IMR-90 (cell line): ENCODE measurements around the gene QDPR. TPM values are rescaled to one million over a fixed set of nuclear protein-coding genes. Genes with fewer than 3 reads are reported as not detected.

Source experiments
- ATAC-seq: fragments of 200-7000 bp; cut with Tn5 transposase; 2 replicates; pipeline ENCODE4 v1.9.1; 2020; ENCODE audit warnings: low read depth, mild to moderate bottlenecking, moderate library complexity
- BruUV-seq: library from RNA; stranded (reverse); fragments of 400-500 nt; replicated peaks from 2 replicates; lab custom pipeline; 2021; lab: Mats Ljungman, UMichigan
- CTCF ChIA-PET: fragments of 300-600 bp; formaldehyde crosslinking; extraction: SDS; loops from one replicate; lab custom pipeline; 2021; ENCODE audit warnings: antibody characterized with exemption; lab: Yijun Ruan, JAX
- POLR2A ChIA-PET: fragments of 300-600 bp; sonication (Branson Sonifier 250); formaldehyde crosslinking; loops from one replicate; lab custom pipeline; 2022; ENCODE audit warnings: antibody characterized with exemption; ENCODE audit not compliant: unreplicated experiment; lab: Charles Lee
- DNase-seq: peaks from one replicate; pipeline ENCODE4 v3.0.0; 2013
- H2AFZ ChIP-seq: replicated peaks from 2 replicates; pipeline ENCODE3; 2013; ENCODE audit warnings: low read length, mild to moderate bottlenecking; ENCODE audit not compliant: poor library complexity
- H2AK5ac ChIP-seq: 2 replicates; pipeline ENCODE4 v1.6.1; 2013; ENCODE audit warnings: low read depth, low read length, inconsistent platforms
- H2AK9ac ChIP-seq: replicated peaks from 2 replicates; pipeline ENCODE3; 2013; ENCODE audit warnings: mild to moderate bottlenecking, low read depth, low read length, moderate library complexity; ENCODE audit not compliant: poor library complexity
- H2BK120ac ChIP-seq: 2 replicates; pipeline ENCODE4 v1.6.1; 2013; ENCODE audit warnings: low read depth, low read length, inconsistent platforms
- H2BK15ac ChIP-seq: 3 replicates; pipeline ENCODE4 v1.6.1; 2013; ENCODE audit warnings: low read depth, low read length, inconsistent platforms
- H2BK20ac ChIP-seq: 2 replicates; pipeline ENCODE4 v1.6.1; 2013; ENCODE audit warnings: low read depth, mild to moderate bottlenecking, inconsistent platforms, low read length, moderate library complexity
- H2BK5ac ChIP-seq: 2 replicates; pipeline ENCODE4 v1.6.1; 2013; ENCODE audit warnings: mild to moderate bottlenecking, low read depth, low read length, inconsistent platforms; ENCODE audit not compliant: poor library complexity, severe bottlenecking
- H3K14ac ChIP-seq: replicated peaks from 2 replicates; pipeline ENCODE4 v1.6.1; 2013; ENCODE audit warnings: low read depth, low read length, inconsistent platforms
- H3K18ac ChIP-seq: 2 replicates; pipeline ENCODE4 v1.6.1; 2013; ENCODE audit warnings: low read depth, low read length, control low read depth
- H3K23ac ChIP-seq: 2 replicates; pipeline ENCODE4 v1.6.1; 2013; ENCODE audit warnings: low read depth, low read length, inconsistent platforms
- H3K27ac ChIP-seq: 2 replicates; pipeline ENCODE4 v1.5.1; 2013; ENCODE audit warnings: mild to moderate bottlenecking, control low read depth, low read length; ENCODE audit not compliant: insufficient read depth
- H3K27me3 ChIP-seq: 2 replicates; pipeline ENCODE4 v1.6.1; 2013; ENCODE audit warnings: low read length; ENCODE audit not compliant: control insufficient read depth, insufficient read depth
- H3K36me3 ChIP-seq: 2 replicates; pipeline ENCODE4 v1.6.1; 2013; ENCODE audit warnings: low read length, mixed read lengths; ENCODE audit not compliant: control insufficient read depth, insufficient read depth
- H3K4ac ChIP-seq: 2 replicates; pipeline ENCODE4 v1.6.1; 2013; ENCODE audit warnings: low read depth, low read length, inconsistent platforms
- H3K4me1 ChIP-seq: 2 replicates; pipeline ENCODE4 v1.6.1; 2013; ENCODE audit warnings: low read length, mixed read lengths; ENCODE audit not compliant: control insufficient read depth, insufficient read depth
- H3K4me2 ChIP-seq: 2 replicates; pipeline ENCODE4 v1.6.1; 2013; ENCODE audit warnings: low read depth, mild to moderate bottlenecking, control low read depth, low read length, moderate library complexity
- H3K4me3 ChIP-seq: 2 replicates; pipeline ENCODE4 v1.5.1; 2013; ENCODE audit warnings: low read depth, mild to moderate bottlenecking, control low read depth, low read length, moderate library complexity; ENCODE audit not compliant: insufficient read depth
- H3K56ac ChIP-seq: 2 replicates; pipeline ENCODE4 v1.6.1; 2013; ENCODE audit warnings: low read length, inconsistent platforms; ENCODE audit not compliant: insufficient read depth; ENCODE audit errors: extremely low read depth
- H3K79me1 ChIP-seq, 2 experiments: 2 replicates each; pipeline ENCODE4 v1.6.1; 2013; ENCODE audit warnings: low read length in 2 of 2, inconsistent platforms in 1 of 2, low read depth in 1 of 2
- H3K9ac ChIP-seq: 2 replicates; pipeline ENCODE4 v1.6.1; 2013; ENCODE audit warnings: low read depth, low read length, control low read depth
- H3K9me1 ChIP-seq: 2 replicates; pipeline ENCODE4 v1.6.1; 2013; ENCODE audit warnings: low read length, inconsistent platforms; ENCODE audit not compliant: insufficient read depth
- H3K9me3 ChIP-seq: 2 replicates; pipeline ENCODE4 v1.6.1; 2013; ENCODE audit warnings: low read length; ENCODE audit not compliant: control insufficient read depth, insufficient read depth
- H4K20me1 ChIP-seq: 2 replicates; pipeline ENCODE4 v1.6.1; 2013; ENCODE audit warnings: low read length, inconsistent platforms; ENCODE audit not compliant: insufficient read depth
- H4K5ac ChIP-seq: 2 replicates; pipeline ENCODE4 v1.6.1; 2013; ENCODE audit warnings: mild to moderate bottlenecking, low read depth, low read length, control low read depth
- H4K8ac ChIP-seq, 2 experiments: 2 replicates each; pipeline ENCODE4 v1.6.1; 2013; ENCODE audit warnings: low read depth in 2 of 2, low read length in 2 of 2, control low read depth in 1 of 2, inconsistent platforms in 1 of 2
- H4K91ac ChIP-seq: 2 replicates; pipeline ENCODE4 v1.6.1; 2013; ENCODE audit warnings: low read depth, low read length, inconsistent platforms; ENCODE audit not compliant: insufficient read depth
- BHLHE40 ChIP-seq: fragments of 150-350 bp; IDR thresholded peaks from 2 replicates; pipeline ENCODE4 v1.6.1; 2016; ENCODE audit warnings: mild to moderate bottlenecking, low read depth, low read length
- CEBPB ChIP-seq: IDR thresholded peaks from 2 replicates; pipeline ENCODE4 v1.6.1; 2012; ENCODE audit warnings: low read depth, low read length, improper control_type of control experiment
- CHD1 ChIP-seq: IDR thresholded peaks from 2 replicates; pipeline ENCODE4 v1.6.1; 2012; ENCODE audit warnings: low read depth, low read length, improper control_type of control experiment
- CTCF ChIP-seq: conservative IDR thresholded peaks from 2 replicates; pipeline ENCODE4 v1.5.1; 2012; ENCODE audit warnings: mild to moderate bottlenecking, low read depth, low read length, improper control_type of control experiment
- ELK1 ChIP-seq: fragments of 150-350 bp; IDR thresholded peaks from 2 replicates; pipeline ENCODE4 v1.6.1; 2016; ENCODE audit warnings: low read depth, mild to moderate bottlenecking, low read length, moderate library complexity, borderline replicate concordance
- FOS ChIP-seq: fragments of 150-350 bp; IDR thresholded peaks from 2 replicates; pipeline ENCODE4 v1.6.1; 2016; ENCODE audit warnings: low read depth, low read length
- MAFK ChIP-seq: IDR thresholded peaks from 2 replicates; pipeline ENCODE4 v1.6.1; 2012; ENCODE audit warnings: low read depth, low read length, improper control_type of control experiment
- MAZ ChIP-seq: IDR thresholded peaks from 2 replicates; pipeline ENCODE4 v1.6.1; 2012; ENCODE audit warnings: low read depth, mild to moderate bottlenecking, low read length, improper control_type of control experiment, moderate library complexity, borderline replicate concordance
- MXI1 ChIP-seq: IDR thresholded peaks from 2 replicates; pipeline ENCODE4 v1.6.1; 2012; ENCODE audit warnings: low read depth, mild to moderate bottlenecking, low read length, moderate library complexity, borderline replicate concordance
- NFE2L2 ChIP-seq: fragments of 150-350 bp; IDR thresholded peaks from 2 replicates; pipeline ENCODE4 v1.6.1; 2016; ENCODE audit warnings: low read depth, mild to moderate bottlenecking, low read length
- POLR2A ChIP-seq: IDR thresholded peaks from 2 replicates; pipeline ENCODE4 v1.6.1; 2012; ENCODE audit warnings: mild to moderate bottlenecking, low read depth, low read length
- RAD21 ChIP-seq: IDR thresholded peaks from 2 replicates; pipeline ENCODE4 v1.6.1; 2012; ENCODE audit warnings: low read length, improper control_type of control experiment
- RCOR1 ChIP-seq: IDR thresholded peaks from 2 replicates; pipeline ENCODE4 v1.6.1; 2012; ENCODE audit warnings: mild to moderate bottlenecking, low read length, improper control_type of control experiment; ENCODE audit not compliant: insufficient replicate concordance
- RFX5 ChIP-seq: IDR thresholded peaks from 2 replicates; pipeline ENCODE4 v1.8.0; 2012; ENCODE audit warnings: low read depth, mild to moderate bottlenecking, low read length, moderate library complexity
- SMC3 ChIP-seq: fragments of 150-350 bp; IDR thresholded peaks from 2 replicates; pipeline ENCODE4 v1.6.1; 2016; ENCODE audit warnings: low read depth, mild to moderate bottlenecking, antibody characterized with exemption, low read length, moderate library complexity
- USF2 ChIP-seq: fragments of 150-350 bp; IDR thresholded peaks from 2 replicates; pipeline ENCODE4 v1.6.1; 2017; ENCODE audit warnings: mild to moderate bottlenecking, antibody characterized with exemption, low read length, low read depth
- WGBS, 2 experiments: methylation state at CpG; one replicate each; pipeline versions ENCODE4 v1.1.5 to v1.1.7; 2013; ENCODE audit warnings: missing lambda C conversion rate in 2 of 2; ENCODE audit not compliant: insufficient read length in 1 of 2; ENCODE audit errors: extremely low coverage in 2 of 2; 5-methylcytosine and 5-hydroxymethylcytosine counted together
- dilution Hi-C: fragments of 300-500 bp; cut with HindIII; formaldehyde crosslinking; loops from one replicate; pipeline ENCODE4 v1.14.3; 2018; ENCODE audit warnings: low sequenced_read_pairs; ENCODE audit not compliant: unreplicated experiment
- in situ Hi-C: fragments of 300-500 bp; cut with MboI; formaldehyde crosslinking; loops from 3 replicates; pipeline ENCODE4 v1.14.3; 2019; ENCODE audit warnings: low sequenced_read_pairs, inconsistent platforms, mixed read lengths
- intact Hi-C: fragments of 100-400 bp; cut with micrococcal nuclease; formaldehyde crosslinking; loops from 2 replicates; pipeline ENCODE4 v1.10.0; 2022
- polyA plus RNA-seq, 3 experiments: library from polyadenylated mRNA; depleted of rRNA; stranded (reverse); fragments of >200 nt; gene quantifications; 2 replicates each; pipeline ENCODE4 v1.2.3, GENCODE V29; 2012; ENCODE audit warnings: low replicate concordance in 1 of 3
- total RNA-seq: library from RNA; depleted of rRNA; stranded (reverse); fragments of >200 nt; gene quantifications from 2 replicates; pipeline ENCODE4 v1.2.3, GENCODE V29; 2012

Gene QDPR
- total and polyA plus RNA-seq, 2 of the 4 experiments (the other 2 are of a cell fraction), result 10.4 to 31.1 TPM

- Histone ChIP-seq H3K14ac (no peak overlapping the region), H4K20me1 (no peaks in the 10 kb centered on the region), H3K79me1 (no peaks in the 10 kb centered on the region), H3K36me3 (no peaks in the 10 kb centered on the region), H3K9me1 (no peaks in the 10 kb centered on the region), H3K9me3 (peaks cover 4% of the 10 kb centered on the region), H2AK9ac (no peak overlapping the region), H2BK5ac (no peak overlapping the region), H4K8ac (no peak overlapping the region), H3K23ac (no peak overlapping the region), H3K27me3 (no peaks in the 10 kb centered on the region), H3K4ac (no peak overlapping the region), H3K4me1 (no peaks in the 10 kb centered on the region), H3K9ac (no peak overlapping the region), H2BK120ac (no peak overlapping the region), H2AFZ (no peak overlapping the region), H2BK20ac (no peak overlapping the region), H4K91ac (no peak overlapping the region), H3K4me2 (no peak overlapping the region), H3K18ac (no peak overlapping the region), H3K56ac (no peak overlapping the region), H2BK15ac (no peak overlapping the region), H2AK5ac (no peak overlapping the region), H3K27ac (no peak overlapping the region), H4K5ac (no peak overlapping the region), H3K4me3 (no peak overlapping the region)
- dilution Hi-C loops (no loop called here), intact Hi-C loops (loop anchor here (10.0 kb wide), 1 partner anchor 583 kb away; the partner anchor contains the start of gene LDB2), in situ Hi-C loops (no loop called here)
- ChIA-PET CTCF (no interaction called here), POLR2A (no interaction called here)
- TF ChIP-seq ELK1 (no peak), SMC3 (no peak), RFX5 (no peak), MAFK (no peak), MXI1 (no peak), CTCF (no peak), USF2 (no peak), NFE2L2 (no peak), POLR2A (no peak), RCOR1 (no peak), MAZ (no peak), FOS (no peak), CEBPB (no peak), RAD21 (no peak), BHLHE40 (no peak), CHD1 (no peak)
- no CpG with 5 or more reads among the region's 9 CpGs for WGBS, 2 experiments
- no peak for DNase-seq
- ATAC-seq, result no peak
- BruUV-seq, result no TSS peak
These were observed 34.0 kb downstream of the QDPR start for GRCh38 chr4:17477774-17478472.
